ENCODE data around the gene TFF2.

DNA sequence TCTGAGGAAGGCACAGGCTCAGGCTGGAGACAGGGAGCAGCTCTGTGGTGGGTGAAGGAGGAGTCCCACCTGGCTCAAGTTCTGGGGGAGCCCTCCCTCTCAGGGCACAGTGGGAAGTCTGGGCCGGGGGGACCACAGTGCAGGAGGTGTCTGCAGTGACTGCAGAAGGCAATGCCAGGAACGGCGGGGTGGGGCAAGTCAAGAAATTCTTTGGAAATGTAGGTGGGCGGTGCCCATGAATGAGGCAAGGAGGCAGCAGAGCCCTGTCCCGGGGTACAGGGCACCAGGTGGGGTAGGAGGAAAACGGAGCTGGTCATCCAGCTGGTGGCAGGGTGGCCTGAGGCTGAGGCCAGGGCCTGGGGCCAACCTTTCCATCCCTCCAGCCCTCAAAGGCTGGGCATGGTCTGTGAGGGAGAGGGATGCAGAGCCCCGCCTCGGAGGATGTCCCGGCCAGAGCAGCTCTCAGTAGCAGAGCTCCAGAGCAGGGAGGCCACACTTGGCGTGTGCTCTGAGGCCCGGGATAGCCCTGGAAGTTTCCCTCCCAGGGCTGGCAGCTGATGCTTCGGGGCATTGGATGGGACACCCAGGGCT, 40.3 kb downstream of the TFF2 start:
- TF ChIP-seq, protein P1, sequence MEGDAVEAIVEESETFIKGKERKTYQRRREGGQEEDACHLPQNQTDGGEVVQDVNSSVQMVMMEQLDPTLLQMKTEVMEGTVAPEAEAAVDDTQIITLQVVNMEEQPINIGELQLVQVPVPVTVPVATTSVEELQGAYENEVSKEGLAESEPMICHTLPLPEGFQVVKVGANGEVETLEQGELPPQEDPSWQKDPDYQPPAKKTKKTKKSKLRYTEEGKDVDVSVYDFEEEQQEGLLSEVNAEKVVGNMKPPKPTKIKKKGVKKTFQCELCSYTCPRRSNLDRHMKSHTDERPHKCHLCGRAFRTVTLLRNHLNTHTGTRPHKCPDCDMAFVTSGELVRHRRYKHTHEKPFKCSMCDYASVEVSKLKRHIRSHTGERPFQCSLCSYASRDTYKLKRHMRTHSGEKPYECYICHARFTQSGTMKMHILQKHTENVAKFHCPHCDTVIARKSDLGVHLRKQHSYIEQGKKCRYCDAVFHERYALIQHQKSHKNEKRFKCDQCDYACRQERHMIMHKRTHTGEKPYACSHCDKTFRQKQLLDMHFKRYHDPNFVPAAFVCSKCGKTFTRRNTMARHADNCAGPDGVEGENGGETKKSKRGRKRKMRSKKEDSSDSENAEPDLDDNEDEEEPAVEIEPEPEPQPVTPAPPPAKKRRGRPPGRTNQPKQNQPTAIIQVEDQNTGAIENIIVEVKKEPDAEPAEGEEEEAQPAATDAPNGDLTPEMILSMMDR (IDR thresholded peaks at IDR 0.05; ENCODE audit: low read length) = no peak
- no peak for TF ChIP-seq EZH2 (IDR thresholded peaks at IDR 0.05; ENCODE audit: borderline replicate concordance, low read length)

Data from OCI-LY1 (cell line).